ENCODE results near the gene RAMACL.

GRCh38 chr6:166595061-166595780, 8.7 kb upstream of the RAMACL start:
- TF ChIP-seq RAD21 (IDR thresholded peaks at IDR 0.05; ENCODE audit: low read depth), result no peak
- no peak for TF ChIP-seq CTCF (IDR thresholded peaks at IDR 0.05 in 2 of 3, conservative IDR thresholded peaks at IDR 0.05 in 1 of 3; ENCODE audit: borderline replicate concordance in 1 of 3, insufficient read depth in 1 of 3, low read depth in 2 of 3, low read length in 2 of 3)
- TF ChIP-seq ZBTB33 (IDR thresholded peaks at IDR 0.05; ENCODE audit: extremely low read depth, insufficient replicate concordance, low read length), result no peak
- TF ChIP-seq REST (IDR thresholded peaks at IDR 0.05; ENCODE audit: low read depth), result no peak
- no peak for TF ChIP-seq ZNF274 (IDR thresholded peaks at IDR 0.05; ENCODE audit: low read depth, low read length)

Data from HCT116 (cell line).